ENCODE measurements around the gene HNRNPH1.
A peak's percentile ranks its signal among the peaks of the same experiment; 100 is the strongest.
"Not testable (repeated sequence)": the region's sequence is repeated elsewhere in the genome, so short reads cannot be mapped to it uniquely, and the experiment has no call there.

The HNRNPH1 gene, protein sequence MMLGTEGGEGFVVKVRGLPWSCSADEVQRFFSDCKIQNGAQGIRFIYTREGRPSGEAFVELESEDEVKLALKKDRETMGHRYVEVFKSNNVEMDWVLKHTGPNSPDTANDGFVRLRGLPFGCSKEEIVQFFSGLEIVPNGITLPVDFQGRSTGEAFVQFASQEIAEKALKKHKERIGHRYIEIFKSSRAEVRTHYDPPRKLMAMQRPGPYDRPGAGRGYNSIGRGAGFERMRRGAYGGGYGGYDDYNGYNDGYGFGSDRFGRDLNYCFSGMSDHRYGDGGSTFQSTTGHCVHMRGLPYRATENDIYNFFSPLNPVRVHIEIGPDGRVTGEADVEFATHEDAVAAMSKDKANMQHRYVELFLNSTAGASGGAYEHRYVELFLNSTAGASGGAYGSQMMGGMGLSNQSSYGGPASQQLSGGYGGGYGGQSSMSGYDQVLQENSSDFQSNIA

DNA sequence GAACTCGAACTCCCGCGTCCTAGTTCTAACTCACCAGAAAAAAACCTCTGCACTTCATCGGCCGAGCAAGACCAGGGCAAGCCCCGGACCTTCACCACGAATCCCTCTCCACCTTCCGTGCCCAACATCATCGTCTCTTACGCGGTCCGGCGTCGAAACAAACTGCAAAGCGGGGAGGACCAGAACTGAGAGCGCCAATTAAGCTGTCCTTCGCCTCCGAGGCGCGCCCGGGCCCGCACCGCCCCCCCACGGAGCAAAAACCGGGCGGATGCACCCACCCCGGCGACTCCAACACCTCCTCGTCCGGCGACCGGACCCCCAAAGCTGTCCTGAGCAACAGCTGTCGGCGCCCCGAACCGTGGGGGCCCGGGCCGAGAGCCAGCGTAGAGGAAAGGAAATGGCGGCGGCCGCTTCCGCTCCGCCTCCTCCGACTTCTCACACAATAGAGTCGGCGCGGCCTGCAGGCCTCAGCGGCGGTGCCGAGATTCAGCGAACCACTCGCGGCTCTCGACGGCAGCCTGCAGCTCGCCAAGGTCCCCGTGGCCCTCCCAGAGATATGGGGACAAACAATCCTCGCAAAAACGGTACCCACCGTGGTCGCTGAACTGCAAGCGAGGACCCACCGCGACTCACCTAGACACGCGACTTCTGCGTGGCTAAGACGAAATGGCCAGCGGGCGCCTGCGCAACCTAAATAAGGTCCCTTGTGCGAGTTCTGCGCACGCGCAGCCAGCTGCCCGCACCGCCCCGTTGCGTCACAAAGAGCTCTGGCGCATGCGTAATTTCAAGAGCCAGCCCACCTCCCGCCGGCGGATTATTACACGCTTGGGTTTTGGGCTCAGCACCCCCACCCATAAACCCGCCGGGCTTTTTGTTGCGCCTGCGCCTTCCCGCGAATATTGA is at the start of gene HNRNPH1:
TSS of gene HNRNPH1 (minus strand) at position 669 of the 903 bp plus-strand sequence. CDS start at position 131, 538 bp downstream.
- Histone ChIP-seq H3K27ac (peak within 1 kb of the TSS; percentile 97 to 100 (median 99)), H3K4me3 (peak within 1 kb of the TSS; percentile 77 to 100 (median 94))

DNA sequence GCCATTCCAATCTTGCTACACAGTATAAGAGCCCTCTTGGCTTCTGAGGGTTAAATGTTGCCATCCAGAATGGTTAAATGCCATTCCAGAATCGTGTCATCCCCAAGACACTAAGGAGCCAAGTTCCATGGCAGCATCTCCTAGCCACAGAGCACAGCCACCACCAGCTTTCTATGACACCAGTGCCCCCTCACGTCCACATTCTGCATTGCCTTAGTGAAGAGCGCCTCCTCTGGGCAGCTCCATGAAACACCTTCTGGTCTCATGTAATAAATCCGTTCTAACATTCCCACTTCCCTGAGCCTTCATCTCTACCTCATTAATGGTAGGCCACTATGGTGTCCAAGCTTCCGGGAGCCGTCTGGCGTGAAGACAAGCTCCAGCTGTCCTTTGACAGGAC is 44.9 kb upstream of the HNRNPH1 start:
- Histone ChIP-seq H3K27ac (no peak overlapping the region), H3K4me3 (no peak overlapping the region)

DNA sequence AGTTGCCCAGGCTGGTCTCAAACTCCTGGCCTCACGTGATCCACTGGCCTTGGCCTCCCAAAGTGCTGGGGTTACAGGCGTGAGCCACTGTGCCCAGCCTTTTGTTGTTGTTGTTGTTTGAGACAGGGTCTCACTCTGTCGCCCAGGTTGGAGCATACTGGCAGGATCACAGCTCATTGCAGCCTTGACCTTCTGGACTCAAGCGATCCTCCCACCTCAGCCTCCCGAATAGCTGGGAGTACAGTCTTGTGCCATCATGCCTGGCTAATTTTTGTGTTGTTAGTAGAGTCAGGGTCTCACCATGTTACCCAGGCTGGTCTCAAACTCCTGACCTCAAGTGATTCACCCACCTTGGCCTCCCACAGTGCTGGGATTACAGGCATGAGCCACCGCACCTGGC is 38.2 kb upstream of the HNRNPH1 start:
- not testable (repeated sequence) for H3K27ac ChIP-seq, H3K4me3 ChIP-seq

DNA sequence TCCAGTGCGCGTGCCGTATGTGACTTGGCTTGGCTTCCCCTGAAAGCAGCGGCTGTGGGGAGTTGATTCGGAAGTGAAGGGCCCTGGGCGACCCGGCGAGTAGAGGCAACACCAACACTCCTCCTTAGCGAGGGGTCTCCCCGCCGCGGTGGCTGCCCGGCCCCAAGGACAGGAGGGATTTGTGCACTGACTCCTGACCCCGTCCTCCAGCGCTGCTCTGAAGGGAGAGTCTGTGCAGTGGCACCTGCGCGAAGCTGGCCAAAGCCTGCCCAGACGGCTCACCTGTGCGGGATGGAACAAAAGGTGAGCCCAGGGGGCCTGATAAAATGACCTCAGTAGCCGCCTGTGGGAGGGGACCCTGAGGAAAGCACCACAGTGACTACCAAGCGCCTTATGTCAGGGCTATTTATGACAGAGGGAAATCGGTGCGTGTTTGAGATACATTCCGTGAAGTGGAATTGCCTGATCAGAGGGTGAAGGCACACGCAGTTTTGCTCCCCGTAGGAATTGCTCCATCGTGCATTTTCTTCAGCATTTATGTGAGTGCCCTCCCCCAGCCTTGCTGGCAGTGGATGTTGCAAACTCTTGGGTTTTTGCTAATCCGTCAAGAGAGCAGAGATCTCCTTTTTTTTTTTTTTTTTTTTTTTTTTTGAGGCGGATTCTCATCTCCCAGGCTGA is 34.8 kb upstream of the HNRNPH1 start:
- Histone ChIP-seq H3K27ac (peak overlapping the region in 7 of 21 experiments; percentile 3 to 54 (median 34)), H3K4me3 (peak overlapping the region; percentile 33 to 52 (median 42))

DNA sequence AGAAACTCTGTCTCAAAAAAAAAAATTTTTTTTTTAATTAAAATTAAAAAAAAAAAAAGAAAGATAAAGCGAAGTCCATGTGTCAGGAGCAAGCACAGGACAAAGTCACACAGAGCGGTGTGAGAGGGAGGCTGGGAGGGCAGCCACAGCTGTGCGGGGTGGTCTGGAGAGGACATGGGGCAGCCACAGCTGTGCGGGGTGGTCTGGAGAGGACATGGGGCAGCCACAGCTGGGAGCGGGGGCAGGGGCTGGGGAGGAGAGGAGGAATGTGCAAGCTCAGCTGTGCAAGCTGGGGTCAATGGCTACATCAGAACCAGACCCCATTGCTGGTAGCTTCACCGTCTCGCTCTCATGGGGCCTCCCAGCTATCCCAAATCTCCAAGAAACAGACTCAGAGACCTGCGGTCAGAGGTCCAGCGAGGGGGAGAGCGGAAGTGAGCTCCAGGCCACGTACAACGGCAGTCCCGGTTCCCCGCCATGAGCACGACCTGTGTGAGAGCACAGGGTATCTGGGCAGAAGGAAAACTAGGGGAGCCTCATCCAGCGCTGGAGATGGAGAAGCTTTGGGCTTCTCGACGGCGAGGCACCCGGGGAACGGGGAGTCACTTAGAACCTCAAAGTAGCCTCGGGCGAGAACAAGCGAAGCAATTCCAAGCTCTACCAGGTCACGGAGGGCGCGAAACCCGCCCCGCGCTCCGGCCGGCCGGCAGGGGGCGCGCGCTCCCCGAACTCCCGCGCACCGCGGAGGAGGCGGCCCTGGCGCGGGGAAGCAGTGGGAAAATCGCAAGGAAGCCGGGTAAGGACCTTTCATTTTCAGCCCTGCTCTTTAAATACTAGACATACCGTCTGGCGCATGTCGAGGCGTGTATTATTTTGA is 34.1 kb upstream of the HNRNPH1 start:
- H3K27ac ChIP-seq, H3K4me3 ChIP-seq: not testable (repeated sequence)

DNA sequence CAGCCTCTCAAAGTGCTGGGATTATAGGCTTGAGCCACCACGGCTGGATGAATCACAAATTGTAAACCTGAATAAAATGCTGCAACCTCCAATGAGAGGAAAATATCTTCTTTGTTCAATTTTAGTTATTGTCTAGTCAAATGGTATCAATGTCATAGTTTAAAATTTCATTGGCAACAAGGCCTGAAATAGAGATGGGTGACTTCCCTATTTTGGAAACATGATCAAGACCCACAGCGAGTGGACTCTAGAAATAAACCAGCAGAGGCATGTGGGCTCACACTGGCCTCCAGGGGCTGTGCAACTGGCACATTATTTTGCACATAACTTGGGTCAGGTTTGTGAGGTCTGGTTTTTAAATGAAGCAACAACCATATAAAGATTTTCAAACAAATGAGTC is 29.7 kb upstream of the HNRNPH1 start:
- H3K27ac ChIP-seq, H3K4me3 ChIP-seq: not testable (repeated sequence)

DNA sequence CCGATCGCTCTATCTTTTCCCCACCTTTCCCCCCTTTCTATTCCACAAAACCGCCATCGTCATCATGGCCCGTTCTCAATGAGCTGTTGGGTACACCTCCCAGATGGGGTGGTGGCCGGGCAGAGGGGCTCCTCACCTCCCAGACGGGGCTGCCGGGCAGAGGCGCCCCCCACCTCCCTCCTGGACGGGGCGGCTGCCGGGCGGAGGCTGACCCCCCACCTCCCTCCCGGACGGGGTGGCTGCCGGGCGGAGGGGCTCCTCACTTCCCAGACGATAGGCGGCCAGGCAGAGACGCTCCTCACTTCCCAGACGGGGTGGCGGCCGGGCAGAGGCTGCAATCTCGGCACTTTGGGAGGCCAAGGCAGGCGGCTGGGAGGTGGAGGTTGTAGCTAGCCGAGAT is 26.8 kb upstream of the HNRNPH1 start:
- not testable (repeated sequence) for H3K27ac ChIP-seq, H3K4me3 ChIP-seq

DNA sequence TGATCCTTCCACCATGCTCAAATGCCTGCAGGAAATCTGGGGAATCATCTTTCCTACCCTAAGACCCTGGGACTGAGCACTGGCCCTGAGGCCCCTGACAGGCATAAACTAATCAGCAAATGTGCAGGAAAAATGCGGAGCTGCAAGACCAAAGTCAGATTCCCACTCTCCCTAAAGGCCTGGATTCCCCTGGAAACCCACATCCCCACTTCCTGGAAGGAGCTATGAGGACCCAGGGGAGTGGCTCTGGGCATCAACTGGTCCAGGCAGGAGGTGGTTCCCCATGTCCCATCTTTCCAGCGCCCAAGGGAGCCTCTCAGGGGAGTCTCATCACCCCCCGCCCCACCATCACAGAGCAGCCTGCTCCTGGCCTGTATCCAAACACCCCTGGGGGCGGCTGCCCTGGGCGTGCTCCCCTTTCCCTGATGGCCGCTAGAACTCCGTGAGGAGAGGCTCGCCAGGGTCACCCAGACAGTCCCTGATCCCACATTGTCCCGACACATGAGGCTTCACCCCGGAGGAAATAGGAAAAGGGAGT is 25.8 kb upstream of the HNRNPH1 start:
- H3K27ac ChIP-seq, H3K4me3 ChIP-seq: not testable (repeated sequence)

DNA sequence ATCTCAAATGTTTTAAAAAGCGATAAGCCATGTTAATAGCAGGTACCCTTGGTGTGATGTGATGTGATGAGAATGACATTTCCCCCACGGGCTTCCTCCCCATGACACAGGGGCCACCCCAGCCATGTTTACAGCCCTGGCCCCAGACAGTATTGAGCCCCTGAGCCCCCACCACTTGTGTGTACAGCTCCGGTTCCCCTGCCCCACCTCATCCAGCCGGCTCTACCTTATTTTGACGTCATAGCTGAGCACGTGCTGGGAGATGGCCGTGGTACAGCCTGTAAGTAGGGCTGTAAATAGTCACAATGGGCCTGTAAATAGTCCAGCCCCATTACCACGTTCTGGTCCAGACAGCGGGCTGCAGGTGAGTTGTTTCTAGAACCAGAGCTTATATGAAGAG is 24.9 kb upstream of the HNRNPH1 start:
- no peak overlapping the region for H3K27ac ChIP-seq
- no peak overlapping the region for H3K4me3 ChIP-seq

DNA sequence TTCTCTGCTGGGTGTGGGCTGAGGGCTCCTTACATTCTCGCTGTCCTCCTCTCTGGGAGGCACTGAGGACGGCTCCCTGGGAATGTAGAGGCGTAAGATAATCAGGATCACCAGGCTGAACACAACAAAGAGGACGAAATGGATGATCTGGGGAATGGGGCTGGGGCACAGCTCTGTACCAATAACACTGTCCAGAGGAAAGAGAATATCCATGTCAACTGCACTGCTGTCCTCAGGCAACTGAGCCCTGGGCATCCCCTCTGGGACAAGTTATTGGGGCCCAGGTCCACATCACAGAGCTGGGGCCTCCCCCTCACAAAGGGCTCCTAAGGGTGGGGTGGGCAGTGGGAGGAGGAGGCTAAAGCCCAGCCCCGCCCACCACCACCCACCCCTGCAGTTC is 21.3 kb upstream of the HNRNPH1 start:
- H3K27ac ChIP-seq: not testable (repeated sequence)

DNA sequence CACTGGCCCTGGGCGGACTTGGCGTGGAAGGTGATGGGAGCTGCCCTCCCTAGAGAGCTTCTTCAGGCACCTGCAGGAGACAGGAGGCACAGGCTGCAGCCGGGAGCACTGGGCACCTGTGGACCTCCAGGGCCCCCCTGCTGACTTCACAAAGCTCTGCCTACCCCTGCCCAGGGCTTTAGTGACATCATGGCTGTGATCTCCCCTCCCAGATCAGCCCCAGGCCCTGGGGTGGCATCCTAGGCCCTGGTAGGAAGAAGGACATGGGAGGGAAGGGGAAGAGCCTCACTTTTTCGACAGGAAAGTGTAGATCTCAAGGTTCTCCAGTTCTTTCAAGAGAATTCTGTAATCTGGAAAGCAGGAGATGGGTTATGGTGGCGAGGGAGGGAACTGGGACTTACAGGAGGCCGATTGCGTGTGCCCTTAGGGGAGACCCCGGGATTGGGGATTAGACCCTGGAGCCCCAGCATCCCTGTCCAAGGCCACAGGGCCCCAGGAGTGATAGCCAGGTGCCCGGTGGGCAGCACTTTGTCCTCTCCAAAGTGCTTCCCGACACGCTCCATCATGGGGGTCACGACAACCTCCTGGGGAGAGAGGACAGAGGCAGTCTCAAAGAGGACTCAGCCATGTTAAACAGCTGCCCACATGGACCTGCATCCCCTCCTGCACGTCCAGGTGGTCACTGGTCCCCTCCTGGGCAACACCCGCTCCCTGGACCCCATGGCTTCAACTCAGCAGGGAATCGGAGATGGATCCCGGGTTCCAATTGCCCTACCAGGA is 19.9 kb upstream of the HNRNPH1 start:
- not testable (repeated sequence) for H3K4me3 ChIP-seq, H3K27ac ChIP-seq

More for the DNA sequence above, 21.3 kb upstream of the HNRNPH1 start:
- not testable (repeated sequence) for H3K4me3 ChIP-seq

DNA sequence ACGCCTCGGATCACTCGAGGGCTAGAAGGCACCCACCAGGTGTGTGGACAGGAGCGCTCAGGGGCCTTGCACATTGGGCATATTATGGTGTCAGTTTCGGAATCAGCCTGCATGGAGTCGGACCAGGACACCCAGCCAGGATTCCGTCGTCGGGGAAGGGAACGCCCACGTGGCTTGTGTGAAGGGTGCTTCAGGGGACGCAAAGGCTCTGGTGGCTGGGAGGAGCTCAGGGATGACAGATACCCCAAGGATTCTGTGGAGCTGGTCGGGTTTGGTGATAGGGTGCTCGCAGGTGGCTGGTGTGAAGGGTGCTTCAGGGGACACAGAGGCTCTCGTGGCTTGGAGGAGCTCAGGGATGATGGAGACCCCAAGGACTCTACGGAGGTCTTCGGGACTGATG is 19.2 kb upstream of the HNRNPH1 start:
- H3K4me3 ChIP-seq, H3K27ac ChIP-seq: not testable (repeated sequence)

DNA sequence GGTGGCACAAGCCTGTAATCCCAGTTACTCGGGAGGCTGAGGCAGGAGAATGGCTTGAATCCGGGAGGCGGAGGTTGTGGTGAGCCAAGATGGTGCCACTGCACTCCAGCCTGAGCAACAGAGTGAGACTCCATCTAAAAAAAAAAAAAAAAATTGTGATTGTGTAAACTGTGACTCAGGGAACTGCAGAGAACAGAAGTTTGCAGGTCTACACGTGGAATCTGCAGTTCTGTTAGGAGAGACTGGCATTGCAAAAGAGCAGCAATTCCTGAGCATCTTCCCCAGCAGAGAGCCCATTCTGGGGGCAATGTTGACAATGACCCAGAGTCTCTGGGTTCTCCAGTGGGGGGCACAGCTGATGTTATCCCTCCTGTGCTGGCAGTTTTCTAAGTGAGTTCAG is 18.3 kb upstream of the HNRNPH1 start:
- not testable (repeated sequence) for H3K4me3 ChIP-seq, H3K27ac ChIP-seq

DNA sequence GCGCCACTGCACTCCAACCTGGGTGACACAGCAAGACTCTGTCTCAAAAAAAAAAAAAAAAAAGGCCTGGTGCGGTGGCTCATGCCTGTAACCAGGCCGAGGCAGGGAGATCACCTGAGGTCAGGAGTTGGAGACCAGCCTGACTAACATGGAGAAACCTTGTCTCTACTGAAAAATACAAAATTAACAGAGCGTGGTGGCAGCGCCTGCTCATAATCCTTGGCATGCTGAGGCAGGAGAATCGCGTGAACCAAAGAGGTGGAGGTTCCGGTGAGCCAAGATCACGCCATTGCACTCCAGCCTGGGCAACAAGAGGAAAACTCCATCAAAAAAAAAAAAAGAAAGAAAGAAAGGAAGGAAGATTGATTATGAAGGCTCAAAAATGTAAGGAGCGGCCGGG is 15.8 kb upstream of the HNRNPH1 start:
- H3K27ac ChIP-seq: peak overlapping the region in 4 of 21 experiments; percentile 11 to 50 (median 32)
- not testable (repeated sequence) for H3K4me3 ChIP-seq

DNA sequence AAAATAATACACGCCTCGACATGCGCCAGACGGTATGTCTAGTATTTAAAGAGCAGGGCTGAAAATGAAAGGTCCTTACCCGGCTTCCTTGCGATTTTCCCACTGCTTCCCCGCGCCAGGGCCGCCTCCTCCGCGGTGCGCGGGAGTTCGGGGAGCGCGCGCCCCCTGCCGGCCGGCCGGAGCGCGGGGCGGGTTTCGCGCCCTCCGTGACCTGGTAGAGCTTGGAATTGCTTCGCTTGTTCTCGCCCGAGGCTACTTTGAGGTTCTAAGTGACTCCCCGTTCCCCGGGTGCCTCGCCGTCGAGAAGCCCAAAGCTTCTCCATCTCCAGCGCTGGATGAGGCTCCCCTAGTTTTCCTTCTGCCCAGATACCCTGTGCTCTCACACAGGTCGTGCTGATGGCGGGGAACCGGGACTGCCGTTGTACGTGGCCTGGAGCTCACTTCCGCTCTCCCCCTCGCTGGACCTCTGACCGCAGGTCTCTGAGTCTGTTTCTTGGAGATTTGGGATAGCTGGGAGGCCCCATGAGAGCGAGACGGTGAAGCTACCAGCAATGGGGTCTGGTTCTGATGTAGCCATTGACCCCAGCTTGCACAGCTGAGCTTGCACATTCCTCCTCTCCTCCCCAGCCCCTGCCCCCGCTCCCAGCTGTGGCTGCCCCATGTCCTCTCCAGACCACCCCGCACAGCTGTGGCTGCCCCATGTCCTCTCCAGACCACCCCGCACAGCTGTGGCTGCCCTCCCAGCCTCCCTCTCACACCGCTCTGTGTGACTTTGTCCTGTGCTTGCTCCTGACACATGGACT is 11.1 kb upstream of the HNRNPH1 start:
- not testable (repeated sequence) for H3K4me3 ChIP-seq, H3K27ac ChIP-seq

DNA sequence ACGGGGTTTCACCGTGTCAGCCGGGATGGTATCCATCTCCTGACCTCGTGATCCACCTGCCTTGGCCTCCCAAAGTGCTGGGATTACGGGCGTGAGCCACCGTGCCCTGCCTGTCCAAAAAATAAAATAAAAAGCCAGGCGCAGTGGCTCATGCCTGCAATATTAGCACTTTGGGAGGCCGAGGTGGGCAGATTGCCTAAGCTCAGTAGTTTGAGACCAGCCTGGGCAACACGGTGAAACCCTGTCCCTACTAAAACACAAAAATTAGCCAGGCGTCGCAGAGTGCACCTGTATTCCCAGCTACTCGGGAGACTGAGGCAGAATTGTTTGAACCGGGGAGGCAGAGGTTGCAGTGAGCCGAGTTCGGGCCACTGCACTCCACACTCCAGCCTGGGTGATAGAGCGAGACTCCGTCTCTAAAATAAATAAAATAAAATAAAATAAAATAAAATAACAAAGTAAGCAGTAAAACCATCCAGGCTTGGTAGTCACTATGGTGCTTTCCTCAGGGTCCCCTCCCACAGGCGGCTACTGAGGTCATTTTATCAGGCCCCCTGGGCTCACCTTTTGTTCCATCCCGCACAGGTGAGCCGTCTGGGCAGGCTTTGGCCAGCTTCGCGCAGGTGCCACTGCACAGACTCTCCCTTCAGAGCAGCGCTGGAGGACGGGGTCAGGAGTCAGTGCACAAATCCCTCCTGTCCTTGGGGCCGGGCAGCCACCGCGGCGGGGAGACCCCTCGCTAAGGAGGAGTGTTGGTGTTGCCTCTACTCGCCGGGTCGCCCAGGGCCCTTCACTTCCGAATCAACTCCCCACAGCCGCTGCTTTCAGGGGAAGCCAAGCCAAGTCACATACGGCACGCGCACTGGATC is 10.3 kb upstream of the HNRNPH1 start:
- Histone ChIP-seq H3K4me3 (peak overlapping the region; percentile 9 to 44 (median 22)), H3K27ac (peak overlapping the region in 4 of 21 experiments; percentile 21 to 54 (median 38))
